Activated naive CD8-positive, alpha-beta T cell treated with anti-CD3 and anti-CD28 coated beads, Interleukin-2, amount 50 U/mL, for 24 hours (primary cell): ENCODE measurements around the gene CD300LG.
A peak's percentile ranks its signal among the peaks of the same experiment; 100 is the strongest.

Source experiments
- ATAC-seq: fragments of 150-1000 bp; cut with Tn5 transposase; one replicate; pipeline ENCODE4 v1.10.0; 2021
- DNase-seq: peaks from one replicate; pipeline ENCODE4 v3.0.0; 2021
- H3K27ac Mint-ChIP-seq: one replicate; pipeline ENCODE4 v1.8.0; 2021; ENCODE audit warnings: mild to moderate bottlenecking, mixed read lengths
- H3K27me3 Mint-ChIP-seq: one replicate; pipeline ENCODE4 v1.8.0; 2021; ENCODE audit warnings: mixed read lengths
- H3K36me3 Mint-ChIP-seq: one replicate; pipeline ENCODE4 v1.8.0; 2021; ENCODE audit warnings: low read depth, mixed read lengths
- H3K4me1 Mint-ChIP-seq: one replicate; pipeline ENCODE4 v1.8.0; 2021; ENCODE audit warnings: mixed read lengths
- H3K4me3 Mint-ChIP-seq: one replicate; pipeline ENCODE4 v1.8.0; 2021; ENCODE audit warnings: mild to moderate bottlenecking, moderate library complexity, mixed read lengths
- H3K9me3 Mint-ChIP-seq: one replicate; pipeline ENCODE4 v1.8.0; 2021; ENCODE audit warnings: mixed read lengths

The CD300LG gene

DNA sequence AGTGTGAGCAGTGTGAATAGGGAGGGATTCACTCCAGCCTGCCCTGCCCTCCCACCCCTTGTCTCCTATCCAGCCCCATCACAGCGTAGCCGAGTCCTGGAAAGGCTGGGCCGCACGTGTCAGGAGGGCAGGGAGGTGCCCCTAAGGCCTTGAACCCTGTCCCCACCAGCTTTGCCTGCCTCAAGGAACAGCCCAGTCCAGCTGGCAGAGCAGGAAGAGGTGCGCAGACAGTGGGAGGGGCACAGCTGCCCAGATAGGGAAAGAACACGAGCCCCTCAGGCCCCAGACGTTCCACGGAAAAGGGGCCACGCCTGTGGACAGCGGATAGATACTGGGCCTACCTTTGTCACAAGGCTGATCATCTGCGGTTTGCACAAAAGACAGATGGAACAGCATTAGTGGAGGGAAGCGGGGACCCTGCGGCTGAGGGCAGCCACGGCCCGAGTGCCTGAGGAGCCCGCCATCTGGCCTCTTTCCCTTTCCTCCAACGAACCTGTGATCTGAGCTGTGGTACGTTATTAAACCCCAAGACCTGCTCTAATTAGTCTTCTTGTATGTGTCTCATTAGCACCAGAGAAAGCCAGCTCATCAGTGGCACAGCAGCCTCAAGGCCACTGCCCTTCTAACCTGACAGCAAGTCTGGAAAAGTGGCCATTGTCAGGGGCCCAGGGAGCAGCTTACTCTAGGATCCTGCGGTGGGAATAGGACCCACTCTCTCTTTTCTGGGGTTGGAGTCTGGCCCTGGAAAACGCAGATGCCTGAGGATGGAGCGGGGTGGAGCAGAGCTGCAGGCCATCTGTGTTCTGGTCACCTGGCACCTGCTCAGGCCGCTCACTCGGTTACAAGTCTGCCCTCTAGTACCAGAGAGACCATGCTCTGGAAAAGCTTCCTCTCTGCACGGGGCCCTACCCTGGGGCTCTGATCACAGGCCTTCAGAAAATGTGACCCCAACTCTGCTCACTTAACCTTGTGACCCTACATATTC lies 30.3 kb upstream of the CD300LG start:
- no peaks in the 10 kb centered on the region for H3K36me3 Mint-ChIP-seq
- no peak overlapping the region for H3K4me3 Mint-ChIP-seq
- peaks cover 6% of the 10 kb centered on the region for H3K27me3 Mint-ChIP-seq
- ATAC-seq (no peak), DNase-seq (no peak)
- H3K27ac Mint-ChIP-seq, result no peak overlapping the region
- H3K4me1 Mint-ChIP-seq, result no peaks in the 10 kb centered on the region
- H3K9me3 Mint-ChIP-seq, result no peaks in the 10 kb centered on the region

DNA sequence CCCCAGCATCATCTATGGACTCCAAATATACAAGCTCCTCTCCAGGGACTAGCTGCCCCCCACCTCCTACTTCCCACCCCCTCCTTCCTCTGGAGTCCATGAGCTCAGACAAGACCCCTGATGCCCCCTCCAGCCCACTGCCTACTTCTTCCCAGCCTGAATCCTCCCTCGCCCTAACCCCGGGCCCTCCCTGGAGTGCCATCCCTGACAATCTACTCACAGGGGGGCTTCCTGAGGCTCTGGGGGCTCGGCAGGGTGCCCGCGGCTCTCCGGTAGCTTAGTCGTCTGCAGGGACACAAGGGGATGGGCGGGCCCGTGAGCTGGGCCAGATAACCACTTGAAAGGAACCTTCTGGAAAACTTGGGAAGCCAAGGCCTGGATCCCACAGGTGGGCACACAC lies 29.1 kb upstream of the CD300LG start:
- Mint-ChIP-seq H3K27me3 (peaks cover 3% of the 10 kb centered on the region), H3K27ac (no peak overlapping the region), H3K9me3 (no peaks in the 10 kb centered on the region), H3K36me3 (no peaks in the 10 kb centered on the region), H3K4me3 (no peak overlapping the region), H3K4me1 (no peaks in the 10 kb centered on the region)
- ATAC-seq (no peak), DNase-seq (no peak)

GRCh38 chr17:43818966-43819365 lies 28.0 kb upstream of the CD300LG start:
- no peaks in the 10 kb centered on the region for H3K9me3 Mint-ChIP-seq
- ATAC-seq (no peak), DNase-seq (no peak)
- H3K36me3 Mint-ChIP-seq, result no peaks in the 10 kb centered on the region
- no peaks in the 10 kb centered on the region for H3K27me3 Mint-ChIP-seq
- no peaks in the 10 kb centered on the region for H3K4me1 Mint-ChIP-seq
- no peak overlapping the region for H3K27ac Mint-ChIP-seq
- H3K4me3 Mint-ChIP-seq, result no peak overlapping the region

DNA sequence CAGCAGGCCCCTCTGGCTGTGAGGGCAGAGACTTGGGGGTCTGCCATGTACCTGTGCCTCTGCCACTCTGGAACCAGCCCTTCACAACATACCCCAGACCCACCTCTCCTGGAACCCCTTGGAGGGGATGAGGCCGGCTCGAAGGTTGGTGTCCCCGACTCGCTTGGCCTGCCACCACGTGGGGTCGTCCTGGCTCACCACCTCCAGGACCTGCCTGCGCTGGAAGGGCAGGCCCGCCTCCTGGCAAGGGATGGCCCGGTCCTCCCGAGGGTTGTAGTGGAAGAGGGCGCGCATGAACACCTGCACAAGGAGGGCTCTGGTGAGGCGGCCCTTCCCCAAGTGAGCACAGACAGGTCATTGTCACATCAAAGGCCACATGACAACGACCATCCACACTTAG lies 26.2 kb upstream of the CD300LG start:
- no peak overlapping the region for H3K4me3 Mint-ChIP-seq
- no peaks in the 10 kb centered on the region for H3K27me3 Mint-ChIP-seq
- no peak for DNase-seq
- ATAC-seq, result no peak
- no peaks in the 10 kb centered on the region for H3K4me1 Mint-ChIP-seq
- H3K27ac Mint-ChIP-seq, result no peak overlapping the region
- no peaks in the 10 kb centered on the region for H3K9me3 Mint-ChIP-seq
- H3K36me3 Mint-ChIP-seq, result no peaks in the 10 kb centered on the region

- no peak overlapping the region for H3K27ac Mint-ChIP-seq
- no peaks in the 10 kb centered on the region for H3K4me1 Mint-ChIP-seq
- ATAC-seq (no peak), DNase-seq (no peak)
- H3K36me3 Mint-ChIP-seq, result no peaks in the 10 kb centered on the region
- no peaks in the 10 kb centered on the region for H3K9me3 Mint-ChIP-seq
- H3K4me3 Mint-ChIP-seq, result no peak overlapping the region
- H3K27me3 Mint-ChIP-seq, result no peaks in the 10 kb centered on the region
These were observed 24.3 kb upstream of the CD300LG start for GRCh38 chr17:43822570-43823190.

DNA sequence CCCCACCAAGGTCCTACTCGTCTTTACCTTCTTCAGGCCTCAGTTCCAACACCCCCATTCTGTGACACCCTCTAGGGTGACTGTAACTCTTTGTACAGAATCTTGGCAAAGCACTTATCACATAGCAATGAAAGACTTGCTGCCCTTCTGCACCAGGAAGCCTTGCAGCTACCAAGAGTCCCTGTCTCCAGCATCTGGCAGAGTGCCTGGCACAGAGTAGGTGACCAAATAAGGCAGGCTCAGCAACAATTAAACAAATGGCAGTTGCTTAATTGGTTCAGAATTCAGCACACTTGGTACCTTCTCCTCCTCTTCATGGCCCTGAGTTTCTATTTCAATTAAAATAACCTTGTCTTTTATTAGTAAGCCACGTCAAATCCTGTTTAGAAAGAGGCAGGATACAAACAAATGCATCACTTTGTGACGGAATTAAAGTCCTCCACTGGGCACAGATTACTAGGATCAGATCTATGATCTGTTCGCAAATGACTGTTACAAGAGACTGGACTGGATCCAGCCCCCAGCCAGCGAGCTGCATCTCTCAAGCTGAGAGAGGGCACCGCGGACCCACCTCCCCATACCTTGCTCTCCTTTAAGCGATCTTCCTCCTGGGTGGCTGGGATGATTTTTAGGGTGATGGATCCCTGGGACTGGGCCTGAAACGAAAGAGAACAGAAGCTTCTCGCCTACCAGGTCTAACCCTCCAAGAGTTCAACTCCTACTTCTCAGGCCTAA lies 23.5 kb upstream of the CD300LG start:
- Mint-ChIP-seq H3K4me1 (no peaks in the 10 kb centered on the region), H3K9me3 (no peaks in the 10 kb centered on the region), H3K27me3 (no peaks in the 10 kb centered on the region), H3K36me3 (no peaks in the 10 kb centered on the region), H3K4me3 (no peak overlapping the region), H3K27ac (no peak overlapping the region)
- no peak for DNase-seq
- no peak for ATAC-seq

DNA sequence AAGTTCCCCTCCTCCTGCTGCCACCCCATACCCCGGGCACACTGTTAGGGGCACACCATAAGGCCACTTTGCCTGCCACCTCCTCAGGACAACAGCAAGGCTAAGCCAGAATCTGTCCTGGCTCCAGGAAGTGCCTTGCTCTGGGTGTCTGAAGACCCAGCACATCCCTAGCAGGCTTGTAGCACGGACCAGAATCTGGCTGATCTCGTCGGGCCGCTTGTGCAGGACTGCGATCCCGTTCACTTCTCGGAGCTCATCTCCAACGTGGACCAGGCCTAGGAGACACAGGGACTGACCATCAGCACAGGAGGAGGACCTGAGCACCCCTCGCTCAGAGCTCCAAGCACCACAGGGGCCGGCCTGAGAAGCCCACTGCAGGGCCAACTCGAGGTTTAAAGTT lies 21.4 kb upstream of the CD300LG start:
- no peaks in the 10 kb centered on the region for H3K9me3 Mint-ChIP-seq
- no peak overlapping the region for H3K4me3 Mint-ChIP-seq
- H3K27me3 Mint-ChIP-seq, result peaks cover under 1% of the 10 kb centered on the region
- no peaks in the 10 kb centered on the region for H3K36me3 Mint-ChIP-seq
- no peak for ATAC-seq
- H3K27ac Mint-ChIP-seq, result no peak overlapping the region
- no peaks in the 10 kb centered on the region for H3K4me1 Mint-ChIP-seq
- DNase-seq, result no peak

- Mint-ChIP-seq H3K27ac (no peak overlapping the region), H3K27me3 (peaks cover 7% of the 10 kb centered on the region), H3K36me3 (no peaks in the 10 kb centered on the region), H3K4me1 (peaks cover 3% of the 10 kb centered on the region), H3K4me3 (no peak overlapping the region), H3K9me3 (no peaks in the 10 kb centered on the region)
- ATAC-seq (no peak), DNase-seq (no peak)
These were observed 20.8 kb upstream of the CD300LG start for GRCh38 chr17:43826206-43826605.

DNA sequence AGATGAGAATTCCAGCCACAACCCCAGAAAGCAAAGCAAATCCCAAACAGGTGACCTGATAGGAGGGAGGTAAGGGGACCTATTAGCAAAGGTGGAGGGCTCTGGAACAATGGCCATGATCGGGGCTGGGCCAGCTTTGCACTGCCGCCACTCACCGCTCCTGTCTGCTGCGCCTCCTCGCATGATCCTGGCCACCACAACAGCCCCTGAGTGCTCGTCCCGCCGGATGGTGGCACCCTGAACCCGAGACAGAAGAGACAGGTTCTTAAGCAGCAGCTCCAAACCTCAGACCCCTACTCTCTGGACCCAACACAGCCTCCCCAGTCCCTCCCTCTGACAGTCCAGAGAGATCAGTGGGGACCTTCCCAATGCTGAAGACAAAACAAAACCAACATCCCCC lies 19.4 kb upstream of the CD300LG start:
- no peak for ATAC-seq
- peaks cover 5% of the 10 kb centered on the region for H3K4me1 Mint-ChIP-seq
- no peaks in the 10 kb centered on the region for H3K36me3 Mint-ChIP-seq

DNA sequence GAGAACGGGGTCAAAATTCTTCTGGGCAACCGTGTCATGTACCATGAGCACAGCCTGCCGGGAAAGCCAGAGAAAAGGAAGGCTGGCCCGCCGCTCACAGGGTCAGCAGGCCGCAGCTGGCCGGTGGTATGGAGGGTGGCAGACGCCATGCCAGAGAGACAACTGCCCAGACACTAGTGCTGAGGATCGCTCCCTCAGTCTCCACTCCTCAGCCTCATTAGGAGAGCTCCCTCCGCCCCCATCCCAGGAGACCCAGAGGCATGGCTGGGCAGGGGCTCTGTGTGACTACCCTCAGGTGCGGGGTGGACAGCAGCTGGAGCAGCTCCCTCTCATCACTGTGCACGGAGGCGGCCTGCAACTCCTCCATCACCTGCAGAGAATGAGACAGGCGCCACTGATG lies 17.2 kb upstream of the CD300LG start:
- peaks cover 34% of the 10 kb centered on the region for H3K27me3 Mint-ChIP-seq
- H3K9me3 Mint-ChIP-seq, result no peaks in the 10 kb centered on the region
- DNase-seq (no peak), ATAC-seq (no peak)
- H3K27ac Mint-ChIP-seq, result no peak overlapping the region
- peaks cover 11% of the 10 kb centered on the region for H3K4me1 Mint-ChIP-seq
- no peak overlapping the region for H3K4me3 Mint-ChIP-seq
- H3K36me3 Mint-ChIP-seq, result peaks cover 2% of the 10 kb centered on the region

More for the DNA sequence above, 19.4 kb upstream of the CD300LG start:
- DNase-seq, result no peak
- peaks cover 20% of the 10 kb centered on the region for H3K27me3 Mint-ChIP-seq
- H3K27ac Mint-ChIP-seq, result no peak overlapping the region
- no peak overlapping the region for H3K4me3 Mint-ChIP-seq
- no peaks in the 10 kb centered on the region for H3K9me3 Mint-ChIP-seq

DNA sequence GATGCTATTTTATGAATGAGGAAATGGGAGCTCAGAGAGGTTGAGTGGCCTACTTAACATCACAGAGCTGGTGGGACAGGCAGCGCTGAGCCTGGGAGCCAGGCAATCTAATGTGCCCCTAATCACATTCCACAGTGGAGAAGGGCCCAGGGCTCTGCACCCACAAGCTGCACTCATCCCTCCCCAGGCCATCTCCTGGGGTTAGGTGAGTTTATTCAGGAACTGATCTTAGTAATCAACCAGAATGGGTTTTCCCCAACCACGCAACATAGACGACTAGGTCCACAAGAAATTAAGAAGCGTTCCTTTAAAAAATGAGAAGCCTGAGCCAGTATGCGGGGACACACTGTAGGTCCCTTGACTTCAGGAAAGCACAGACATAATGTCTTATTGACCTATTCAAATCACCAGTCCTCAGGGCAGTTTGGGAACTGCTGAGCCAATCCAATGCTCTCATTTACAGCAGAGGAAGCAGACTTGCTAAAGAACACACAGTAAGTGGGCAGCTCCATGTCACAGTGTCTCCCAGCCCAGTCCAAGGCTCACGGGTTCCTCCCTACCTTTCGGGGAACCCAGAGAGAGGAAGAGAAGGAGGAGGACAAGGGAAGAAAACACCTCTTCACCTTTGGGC lies 16.4 kb upstream of the CD300LG start:
- Mint-ChIP-seq H3K9me3 (no peaks in the 10 kb centered on the region), H3K27me3 (peaks cover 41% of the 10 kb centered on the region), H3K4me3 (no peak overlapping the region), H3K27ac (no peak overlapping the region), H3K36me3 (peaks cover 2% of the 10 kb centered on the region), H3K4me1 (peaks cover 11% of the 10 kb centered on the region)
- ATAC-seq, result peak; percentile 60
- DNase-seq, result no peak

DNA sequence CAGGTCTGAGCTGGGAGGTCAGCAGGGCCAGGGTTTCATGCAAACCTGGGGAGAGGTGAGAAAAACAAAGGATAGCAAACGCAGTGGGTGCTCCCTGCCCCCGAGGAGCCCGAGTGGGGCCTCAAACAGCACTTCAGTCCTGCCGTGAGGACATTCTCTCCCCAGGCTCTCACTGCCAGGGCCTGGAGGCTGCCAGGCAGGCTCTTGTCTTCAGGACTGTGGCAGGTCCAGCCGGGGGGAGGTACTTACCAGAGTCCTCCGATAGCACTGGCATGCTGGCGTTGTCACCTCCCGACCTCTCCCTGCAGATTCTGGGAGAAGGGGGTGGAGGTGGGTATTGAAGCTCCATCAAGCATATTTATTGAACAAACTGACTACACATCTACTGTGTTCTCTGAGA lies 15.3 kb upstream of the CD300LG start:
- H3K4me3 Mint-ChIP-seq, result no peak overlapping the region
- H3K36me3 Mint-ChIP-seq, result peaks cover 2% of the 10 kb centered on the region
- H3K9me3 Mint-ChIP-seq, result no peaks in the 10 kb centered on the region
- peaks cover 50% of the 10 kb centered on the region for H3K27me3 Mint-ChIP-seq
- DNase-seq (no peak), ATAC-seq (no peak)
- H3K4me1 Mint-ChIP-seq, result peaks cover 11% of the 10 kb centered on the region
- H3K27ac Mint-ChIP-seq, result no peak overlapping the region

DNA sequence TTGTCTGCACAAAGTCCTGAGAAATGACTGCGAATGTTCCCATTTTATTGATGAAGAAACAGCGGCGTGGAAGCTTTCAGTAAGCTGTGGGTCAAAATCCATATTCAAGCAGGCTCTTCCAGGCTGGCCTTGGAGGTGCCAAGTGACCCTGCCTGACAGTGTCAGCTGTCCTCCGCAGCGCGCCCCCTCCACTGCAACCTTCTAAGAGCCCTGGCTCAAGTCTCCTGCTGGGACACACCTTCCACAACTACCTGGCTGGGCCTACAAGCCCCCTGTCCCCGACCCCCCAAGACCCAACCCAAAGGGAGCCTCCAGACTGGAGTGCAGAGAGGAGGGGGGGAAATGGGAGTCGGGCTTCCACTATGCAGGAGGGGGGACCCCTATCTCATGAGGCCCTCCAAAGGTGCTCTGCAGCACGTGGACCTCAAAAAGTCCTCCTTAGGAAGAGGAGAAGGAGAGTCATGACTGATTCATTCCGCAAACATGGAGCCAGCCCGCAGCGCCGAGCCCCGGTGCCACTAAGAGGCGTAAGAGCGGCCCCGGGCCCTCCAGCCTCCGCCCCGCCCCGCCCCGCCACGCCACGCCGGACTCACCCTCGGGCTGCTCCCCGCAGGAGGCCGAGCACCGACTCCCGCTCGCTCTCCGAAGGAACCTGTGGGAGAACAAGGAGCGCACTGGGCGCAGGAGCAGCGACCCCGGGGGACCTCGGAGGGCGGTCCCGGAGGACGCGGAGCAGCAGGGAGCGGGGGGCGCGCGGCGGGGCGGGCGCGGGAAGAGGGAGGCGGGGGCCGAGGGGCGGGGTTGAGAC lies 14.6 kb upstream of the CD300LG start:
- ATAC-seq (no peak), DNase-seq (peak; percentile 24)
- no peaks in the 10 kb centered on the region for H3K9me3 Mint-ChIP-seq
- peaks cover 2% of the 10 kb centered on the region for H3K36me3 Mint-ChIP-seq
- peaks cover 11% of the 10 kb centered on the region for H3K4me1 Mint-ChIP-seq
- H3K27me3 Mint-ChIP-seq, result peaks cover 52% of the 10 kb centered on the region
- no peak overlapping the region for H3K27ac Mint-ChIP-seq
- peak overlapping the region; percentile 60 for H3K4me3 Mint-ChIP-seq
